ENCODE results near the gene EFCAB9.
"Not testable (repeated sequence)": the region's sequence is repeated elsewhere in the genome, so short reads cannot be mapped to it uniquely, and the experiment has no call there.

EFCAB9 gene

DNA sequence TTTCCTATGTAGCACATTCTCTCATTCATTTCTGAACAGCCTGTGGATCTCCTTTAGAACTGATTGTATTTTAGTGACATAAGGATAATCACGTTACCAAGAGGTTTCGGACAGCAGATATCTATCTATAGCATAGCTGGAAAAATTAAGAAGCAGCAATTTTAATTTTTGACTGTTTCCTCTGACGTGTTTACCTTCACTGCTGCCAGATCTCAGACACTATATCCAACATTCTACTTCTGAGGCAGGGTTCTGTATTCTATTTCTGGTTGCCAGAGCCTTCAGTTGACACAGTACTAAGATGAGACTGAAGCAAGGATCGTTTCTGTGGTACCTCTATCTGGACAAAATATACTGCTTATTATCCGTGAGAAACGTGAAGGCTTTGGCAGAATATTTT lies at the start of gene EFCAB9:
TSS of gene EFCAB9 (plus strand) at position 301 of the 400 bp plus-strand sequence. CDS start at position 302, 1 bp downstream.
- no peak for DNase-seq

DNA sequence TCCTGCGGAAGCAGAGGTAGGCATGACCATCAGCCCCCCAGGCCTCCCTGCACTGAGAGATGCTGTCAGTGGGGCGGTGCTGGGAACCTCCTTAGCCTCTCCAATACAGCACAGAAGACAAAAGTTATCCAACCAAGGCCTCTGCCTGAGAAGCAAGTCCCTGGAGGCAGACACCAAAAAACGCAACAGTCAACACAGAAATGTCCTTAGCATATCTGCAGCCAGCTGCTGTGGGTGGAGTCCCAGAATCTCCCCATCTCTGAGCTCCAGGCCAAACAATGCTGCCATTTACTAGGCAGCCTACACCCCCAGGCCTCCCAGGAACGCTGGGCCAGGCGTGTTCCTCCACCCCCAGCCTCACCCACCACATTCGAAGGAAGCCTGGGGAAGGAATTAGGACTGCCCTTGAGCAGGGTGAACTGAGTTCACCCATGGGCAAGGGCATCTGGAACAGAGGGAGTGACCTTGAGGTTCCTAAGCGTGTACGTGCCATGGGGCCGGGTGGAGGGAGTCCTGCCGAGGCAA lies 49.6 kb upstream of the EFCAB9 start:
- DNase-seq = no peak

DNA sequence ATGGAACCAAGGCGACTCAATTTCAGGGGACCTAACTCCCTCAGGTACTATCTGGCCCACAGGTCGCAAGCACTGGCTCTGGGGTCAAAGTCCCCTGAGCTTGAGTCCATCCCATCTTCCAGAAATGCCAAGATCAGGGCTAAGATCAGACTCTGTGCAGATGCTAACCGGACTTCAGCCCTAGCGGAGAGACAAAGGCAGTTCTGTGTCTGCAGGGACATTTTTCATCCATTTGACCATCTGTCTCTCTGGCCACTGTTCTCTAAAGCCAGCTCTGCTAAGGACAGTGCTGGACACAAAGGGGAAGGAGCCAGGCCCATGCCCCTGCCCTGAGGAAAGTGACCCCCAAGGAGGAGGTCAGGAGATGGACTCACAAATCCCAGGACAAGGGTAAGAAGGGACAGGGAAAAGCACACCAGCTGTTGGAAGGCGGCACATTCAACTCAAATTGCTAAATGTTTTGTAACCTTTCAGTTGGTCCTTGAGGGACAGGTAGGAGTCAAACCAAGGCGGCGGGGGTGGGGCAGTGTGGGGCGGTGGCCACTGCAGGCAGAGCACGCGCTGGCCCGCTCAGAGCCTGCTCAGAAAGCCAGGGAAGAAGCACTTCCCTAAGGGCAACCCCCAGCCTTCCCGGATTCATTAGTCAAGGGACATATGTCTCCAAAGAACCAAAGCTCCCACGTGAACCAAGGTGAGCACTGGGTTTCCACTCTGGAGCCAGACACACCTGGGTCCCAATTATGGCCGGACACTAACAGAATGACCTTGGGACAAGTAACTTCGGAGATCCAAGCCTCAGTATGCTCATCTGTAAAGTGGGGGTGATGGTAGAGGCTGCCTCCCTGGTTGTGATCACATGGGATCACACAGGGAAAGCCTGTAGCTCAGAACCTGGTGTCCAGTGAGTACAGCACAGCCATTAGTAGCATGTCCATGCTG lies 48.8 kb upstream of the EFCAB9 start:
- no peak for DNase-seq

DNA sequence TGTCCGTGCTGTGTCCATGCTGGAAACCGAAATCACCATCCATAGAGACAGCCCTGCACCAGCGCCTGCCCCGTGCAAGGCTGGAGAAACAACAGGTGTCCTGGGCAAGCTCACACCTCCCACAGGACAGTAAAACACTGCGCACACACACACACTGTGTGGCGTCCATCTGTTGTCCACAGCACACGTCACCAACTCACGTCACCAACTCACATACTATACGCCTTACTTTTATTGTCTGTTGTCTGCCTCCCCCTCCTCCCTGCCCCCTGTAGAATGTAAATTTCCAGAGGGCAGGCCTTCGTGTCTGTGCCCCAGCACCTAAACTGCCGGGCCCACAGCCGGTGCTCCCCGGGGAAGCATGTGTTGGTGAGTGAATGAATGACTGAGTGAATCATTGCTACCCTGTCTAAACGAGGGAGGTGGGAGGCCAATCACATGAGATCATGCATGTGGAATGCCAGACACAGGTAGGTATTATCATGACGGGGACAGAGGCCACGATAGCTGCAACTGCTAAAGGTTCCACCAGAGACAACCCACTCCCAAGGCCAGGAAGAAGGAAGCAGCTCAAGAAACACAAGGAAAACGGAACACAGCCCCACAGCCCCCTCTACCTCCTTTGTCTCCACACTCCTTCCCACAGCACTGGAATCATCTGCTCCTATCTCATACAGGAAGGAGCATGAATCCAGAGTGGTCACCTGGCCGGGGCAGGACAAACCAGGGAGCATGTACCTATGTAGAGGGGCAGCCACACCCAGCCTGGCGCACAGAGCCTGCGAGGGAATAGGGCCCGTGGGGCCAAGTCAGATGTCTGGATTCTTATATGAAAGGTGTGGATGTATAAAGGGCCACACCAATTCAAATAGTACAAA lies 47.9 kb upstream of the EFCAB9 start:
- DNase-seq = no peak

DNA sequence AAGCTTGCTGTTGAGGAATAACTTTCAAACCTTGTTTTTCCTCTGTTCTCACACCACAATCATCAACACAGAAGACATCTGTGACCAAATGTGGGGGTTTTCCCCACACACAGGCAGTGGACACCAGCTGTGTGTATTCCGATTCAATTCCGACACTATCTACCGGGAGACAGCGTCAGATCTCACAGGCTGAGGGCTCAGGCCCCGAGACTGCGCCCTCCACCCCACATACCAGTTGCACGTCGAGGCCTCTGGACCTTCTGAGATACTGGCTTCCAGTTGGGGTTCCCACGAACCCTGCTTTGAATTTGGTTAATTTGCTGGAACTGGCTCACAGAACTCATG lies 47.3 kb upstream of the EFCAB9 start:
- no peak for DNase-seq

DNA sequence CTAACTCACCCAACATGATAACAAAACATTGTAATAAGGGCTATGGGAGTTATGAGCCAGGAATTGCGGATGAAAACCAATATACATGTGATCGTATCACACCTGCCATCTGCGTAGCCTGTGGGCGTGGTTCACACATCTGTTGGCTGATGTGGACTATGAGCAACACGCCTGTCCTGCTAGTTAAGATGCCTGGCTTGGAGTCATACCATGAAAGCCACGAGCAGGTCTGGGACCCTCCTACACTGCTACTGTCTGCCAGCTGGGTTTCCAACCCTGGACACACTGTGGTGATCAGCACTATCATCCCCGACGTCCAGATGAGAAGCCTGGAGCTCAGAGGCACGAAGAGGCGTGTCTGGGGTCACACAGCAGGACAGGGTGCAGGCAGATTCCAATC lies 46.1 kb upstream of the EFCAB9 start:
- DNase-seq = peak; percentile 32

DNA sequence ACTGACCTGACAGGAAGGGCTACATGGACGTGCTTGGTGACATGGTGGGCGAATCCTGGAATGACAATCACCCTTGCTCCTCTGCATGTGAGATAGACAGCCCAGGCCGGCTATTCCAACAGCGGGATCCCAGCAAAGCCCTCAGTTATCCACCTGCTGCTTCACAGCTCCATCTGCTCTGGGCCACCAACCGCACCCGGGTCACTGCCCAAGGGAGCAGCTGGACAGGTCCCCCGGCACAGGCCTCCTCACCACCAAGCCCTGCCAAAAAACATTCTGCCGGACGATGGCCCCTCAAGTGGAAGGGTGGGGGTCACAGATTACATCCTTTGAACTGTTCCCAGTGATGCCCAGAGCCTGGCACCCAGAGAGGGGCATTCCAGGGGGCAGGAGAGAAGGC lies 45.6 kb upstream of the EFCAB9 start:
- no peak for DNase-seq

DNA sequence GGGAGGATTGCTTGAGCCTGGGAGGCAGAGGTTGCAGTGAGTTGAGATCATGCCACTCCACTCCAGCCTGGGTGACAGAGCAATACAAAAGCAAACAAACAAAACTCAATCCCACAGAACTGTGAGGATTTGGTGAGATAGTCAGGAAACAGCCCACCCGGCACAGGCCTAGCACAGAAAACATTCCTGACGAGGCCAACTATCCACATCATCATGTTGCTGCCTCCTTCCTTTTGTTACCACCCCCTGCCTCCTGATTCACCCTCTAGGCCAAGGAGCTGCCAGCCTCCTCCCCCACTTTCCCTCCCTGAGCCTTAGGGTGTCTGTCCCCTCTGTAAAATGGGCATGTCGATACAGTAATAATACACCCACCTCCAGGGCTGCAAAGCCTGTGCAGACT lies 44.9 kb upstream of the EFCAB9 start:
- DNase-seq = no peak

DNA sequence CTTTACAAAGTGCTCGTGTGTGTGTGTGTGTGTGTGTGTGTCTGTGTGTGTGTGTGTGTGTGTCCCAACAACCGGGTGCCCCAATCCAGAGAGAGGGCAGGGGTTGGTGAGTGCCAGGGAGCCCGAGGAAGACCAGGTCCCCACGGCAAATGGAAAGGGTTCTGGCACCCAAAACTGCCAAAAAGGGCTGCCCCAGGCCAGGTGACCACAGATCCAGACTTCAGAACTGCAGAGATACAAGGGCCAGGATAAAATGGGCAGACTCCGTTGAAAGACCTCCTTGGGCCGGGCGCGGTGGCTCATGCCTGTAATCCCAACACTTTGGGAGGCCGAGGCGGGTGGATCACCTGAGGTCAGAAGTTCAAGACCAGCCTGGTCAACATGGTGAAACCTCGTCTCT lies 44.5 kb upstream of the EFCAB9 start:
- not testable (repeated sequence) for DNase-seq

DNA sequence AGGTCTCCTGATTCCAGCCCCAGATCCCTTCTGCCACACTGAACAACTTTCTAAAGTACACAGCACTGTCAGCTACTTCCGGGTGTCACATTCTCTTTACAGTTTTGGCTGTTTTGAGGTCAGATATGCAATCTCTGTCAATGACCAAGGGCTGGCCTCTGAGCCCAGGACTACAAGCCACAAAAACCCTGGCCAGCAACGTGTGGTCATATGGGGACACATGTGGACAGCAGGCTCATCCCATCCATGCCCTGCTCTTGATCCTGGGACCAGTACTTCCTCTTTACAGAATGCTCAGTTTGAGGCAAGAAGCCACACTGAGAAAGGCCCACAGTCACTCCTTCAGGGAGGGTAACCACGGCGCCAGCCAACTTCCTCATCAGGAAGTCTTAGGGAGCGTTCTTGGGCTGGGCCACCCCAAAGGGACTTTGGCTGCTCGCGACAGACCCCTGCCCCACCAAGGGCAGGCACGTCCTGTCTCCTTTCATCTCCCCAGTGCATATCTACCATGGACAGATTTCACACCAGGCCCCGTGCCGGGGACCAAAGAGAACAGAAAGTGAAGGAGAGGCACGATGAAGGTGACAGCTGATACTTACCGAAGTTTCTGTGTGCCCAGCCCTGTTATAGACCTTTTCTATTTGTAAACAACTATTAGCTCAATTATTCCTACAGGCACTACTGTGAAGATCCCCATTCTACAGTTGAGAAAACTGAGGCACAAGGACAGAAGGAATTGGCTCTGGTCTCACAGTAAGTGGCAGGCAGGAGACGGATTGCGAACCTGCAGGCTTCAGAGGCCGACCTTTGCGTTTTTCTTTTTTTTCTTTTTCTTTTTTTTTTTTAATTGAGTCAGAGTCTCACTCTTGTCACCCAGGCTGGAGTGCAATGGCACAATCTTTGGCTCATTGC lies 43.2 kb upstream of the EFCAB9 start:
- DNase-seq = no peak

DNA sequence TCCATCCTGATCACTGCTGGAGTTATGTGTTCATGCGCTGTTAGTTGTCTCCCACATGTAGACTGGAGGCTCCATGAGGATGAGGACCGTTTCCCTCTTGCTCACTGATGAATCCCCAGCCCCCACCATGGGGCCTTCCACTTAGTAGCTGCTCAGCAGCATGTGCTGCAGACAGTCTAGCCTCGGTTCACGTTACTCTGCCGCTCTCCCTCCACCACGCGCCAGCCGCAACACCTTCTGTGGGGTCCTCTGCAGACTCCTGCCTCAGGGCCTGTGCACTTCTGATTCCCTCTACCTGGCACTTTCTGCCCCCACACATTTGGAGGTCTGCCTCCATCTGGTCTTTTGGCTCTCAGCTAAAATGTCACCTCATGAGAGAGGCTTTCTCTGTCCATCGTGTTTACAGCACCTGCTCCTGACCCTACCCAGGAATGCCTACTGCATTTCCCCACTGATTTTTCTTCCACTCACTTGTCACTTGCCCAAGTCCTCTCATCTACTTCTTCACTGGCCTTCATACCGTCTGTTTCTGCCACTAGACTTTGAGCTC lies 42.2 kb upstream of the EFCAB9 start:
- no peak for DNase-seq

DNA sequence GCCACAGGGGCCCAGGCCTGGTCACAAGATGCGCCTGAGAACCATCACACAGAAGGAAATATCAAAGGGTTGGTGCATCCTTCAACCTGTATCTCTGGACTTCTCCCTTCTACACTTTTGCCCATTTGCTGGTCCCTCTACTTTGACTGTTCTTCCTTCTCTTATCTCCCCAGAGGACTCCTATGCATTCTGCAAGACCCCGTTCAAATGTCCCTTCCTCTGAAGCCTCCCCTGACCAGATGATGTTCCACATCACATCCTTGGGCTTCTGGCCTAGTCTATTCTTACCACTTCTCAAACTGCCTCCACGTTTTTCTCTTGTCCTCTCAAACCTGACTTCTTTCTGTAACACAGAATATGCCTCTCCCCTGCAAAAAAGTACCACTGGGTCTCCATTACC lies 40.3 kb upstream of the EFCAB9 start:
- DNase-seq = no peak

DNA sequence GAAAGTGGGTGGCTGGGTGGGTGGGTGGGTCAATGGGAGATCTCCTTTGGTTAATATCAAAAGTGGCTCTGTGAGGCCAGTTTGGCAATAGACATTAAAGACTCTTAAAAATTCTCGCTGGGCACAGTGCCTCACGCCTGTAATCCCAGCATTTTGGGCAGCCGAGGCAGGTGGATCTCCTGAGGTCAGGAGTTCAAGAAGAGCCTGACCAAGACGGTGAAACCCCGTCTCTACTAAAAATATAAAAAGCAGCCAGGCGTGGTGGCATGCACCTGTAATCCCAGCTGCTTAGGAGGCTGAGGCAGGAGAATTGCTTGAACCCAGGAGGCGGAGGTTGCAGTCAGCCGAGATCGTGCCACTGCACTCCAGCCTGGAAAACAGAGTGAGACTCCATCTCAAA lies 38.9 kb upstream of the EFCAB9 start:
- not testable (repeated sequence) for DNase-seq

DNA sequence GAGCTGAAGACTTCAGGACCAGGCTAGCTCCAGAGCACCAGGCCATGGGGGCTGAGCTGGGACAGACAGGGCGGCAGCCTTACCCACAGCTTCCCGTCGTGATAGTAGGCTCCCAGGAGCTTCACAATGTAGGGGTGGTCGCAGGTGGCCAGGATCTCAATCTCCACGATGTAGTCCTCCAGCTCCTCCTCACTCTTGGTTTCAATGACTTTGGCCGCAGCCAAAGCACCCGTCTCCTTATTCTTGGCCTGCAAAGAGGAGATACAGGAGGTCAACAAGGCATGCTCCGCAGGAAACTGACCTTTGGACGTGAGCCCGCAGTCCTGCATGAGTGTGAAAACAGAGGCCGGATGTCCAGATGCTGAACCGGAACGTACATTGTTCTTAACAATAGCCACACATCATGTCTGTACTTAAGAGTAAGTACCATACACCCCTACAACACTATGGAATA lies 37.4 kb upstream of the EFCAB9 start:
- DNase-seq = no peak

DNA sequence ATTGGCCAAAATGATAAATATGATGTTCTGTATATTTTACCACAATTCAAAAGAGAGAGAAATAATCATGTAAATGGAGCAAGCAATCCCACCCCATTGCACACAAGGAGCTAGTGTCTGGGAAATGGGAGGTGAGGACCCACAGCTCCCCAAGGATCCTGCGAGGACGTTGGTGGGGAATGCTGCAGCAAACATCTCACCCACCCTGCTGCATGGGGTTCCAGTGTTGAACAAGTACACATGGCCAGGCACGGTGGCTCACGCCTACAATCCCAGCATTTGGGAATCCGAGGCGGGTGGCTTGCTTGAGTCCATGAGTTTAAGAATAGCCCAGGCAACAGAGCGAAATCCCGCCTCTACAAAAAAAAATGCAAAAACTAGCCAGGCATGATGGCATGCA lies 35.0 kb upstream of the EFCAB9 start:
- no peak for DNase-seq

DNA sequence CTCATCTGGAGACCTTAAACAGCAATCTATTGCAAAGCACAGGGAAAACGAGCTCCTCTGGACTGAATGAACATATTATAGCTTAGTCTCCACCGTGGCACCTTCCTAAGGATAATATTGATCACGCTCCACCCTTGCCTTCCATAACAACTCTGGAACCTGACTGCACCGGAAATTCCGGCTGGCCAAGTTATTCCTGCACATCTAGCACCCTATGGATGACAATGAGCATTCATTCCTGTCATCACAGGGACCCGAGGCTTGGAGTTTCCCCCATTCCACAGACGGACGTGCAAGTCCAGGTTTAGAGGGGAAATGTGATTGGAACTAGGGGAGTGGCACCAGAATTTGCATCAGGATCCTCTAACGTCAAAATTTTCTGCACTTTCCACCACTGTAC lies 33.5 kb upstream of the EFCAB9 start:
- no peak for DNase-seq

DNA sequence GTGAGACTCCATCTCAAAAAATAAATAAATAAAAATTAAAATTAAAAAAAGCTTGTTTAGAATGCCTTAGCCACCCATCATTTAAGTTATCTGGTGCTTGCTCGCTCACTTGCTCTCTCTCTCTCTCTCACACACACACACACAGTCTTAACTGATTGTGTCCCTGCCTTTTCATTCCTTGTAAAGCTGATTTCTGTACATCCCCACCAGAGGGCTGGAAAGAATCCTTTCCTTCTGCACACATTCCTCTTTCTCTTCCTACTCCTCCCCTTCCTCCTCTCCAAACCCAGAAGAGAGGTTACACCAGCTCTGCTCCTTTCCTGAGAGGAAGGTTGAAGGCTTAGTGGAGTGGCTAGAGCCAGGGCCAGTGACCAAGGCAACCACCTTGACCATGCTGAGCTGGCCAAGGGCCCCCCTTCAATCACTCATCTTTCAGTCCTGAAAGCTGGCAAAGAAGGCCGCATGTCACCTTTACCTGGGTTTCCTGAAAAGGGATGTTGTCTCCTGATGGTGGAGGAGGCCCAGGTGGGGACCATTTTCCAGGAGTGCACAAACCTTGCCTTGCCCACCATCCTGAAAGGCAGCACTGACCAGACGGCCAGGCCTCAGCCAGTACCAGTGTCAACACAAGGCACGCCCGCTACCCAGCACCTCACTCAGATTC lies 31.5 kb upstream of the EFCAB9 start:
- no peak for DNase-seq

DNA sequence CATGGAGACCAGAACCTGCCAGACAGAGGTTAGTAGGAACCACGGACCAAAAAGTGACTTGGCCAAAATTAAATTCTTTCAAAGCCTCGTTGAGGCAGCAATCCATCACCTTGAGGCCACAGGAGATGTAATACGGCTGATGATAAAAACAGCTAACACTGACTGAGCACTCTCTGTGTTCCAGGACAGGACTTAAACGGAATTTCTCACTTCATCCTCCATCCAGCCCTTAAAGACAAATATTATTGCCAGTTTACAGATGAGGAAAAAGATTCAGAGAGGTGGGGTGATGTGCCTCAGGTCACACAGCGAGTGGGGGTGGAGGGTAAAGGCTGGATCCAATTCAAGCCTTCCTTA lies 31.0 kb upstream of the EFCAB9 start:
- DNase-seq = no peak

DNA sequence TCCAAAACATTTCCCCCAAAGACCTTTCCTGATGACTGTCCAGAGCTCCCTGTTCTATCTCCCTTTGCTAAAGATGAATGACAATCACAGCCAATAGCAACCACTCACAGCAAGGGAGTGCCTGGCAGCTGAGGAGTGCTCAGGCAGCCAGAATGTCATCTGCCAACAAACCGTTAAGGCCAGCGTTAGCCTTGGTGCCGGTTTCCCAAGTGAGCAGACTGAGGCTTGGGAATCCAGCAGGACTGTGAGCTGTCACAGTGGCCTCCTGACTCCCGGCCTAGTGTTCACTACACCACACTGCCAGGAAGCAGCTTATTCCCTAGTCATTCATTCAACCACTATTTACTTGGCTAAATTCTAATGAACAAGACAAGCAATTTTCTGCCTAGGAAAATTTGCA lies 30.6 kb upstream of the EFCAB9 start:
- no peak for DNase-seq

DNA sequence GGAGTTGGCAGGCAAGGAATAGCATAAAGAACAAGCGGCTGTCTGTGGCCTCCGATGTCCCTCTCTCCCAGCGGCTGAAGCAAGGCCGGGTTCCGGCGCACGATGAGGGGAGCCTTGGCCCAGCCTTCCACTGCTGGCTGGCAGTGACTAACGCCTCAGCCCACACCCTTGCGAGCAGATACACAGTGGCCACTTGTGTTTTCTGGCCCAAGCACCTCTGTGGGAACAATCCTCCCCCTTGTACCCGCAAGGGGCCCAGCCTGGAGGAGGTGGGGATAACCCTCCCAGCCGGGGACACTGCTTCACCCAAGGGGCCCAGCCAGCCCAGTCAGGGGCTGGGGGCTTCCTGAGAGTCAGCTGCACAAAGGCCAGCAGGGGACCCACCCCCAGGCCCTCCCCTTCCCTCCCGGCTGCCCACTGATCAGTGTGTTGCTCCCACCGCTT lies 29.2 kb upstream of the EFCAB9 start:
- no peak for DNase-seq

DNA sequence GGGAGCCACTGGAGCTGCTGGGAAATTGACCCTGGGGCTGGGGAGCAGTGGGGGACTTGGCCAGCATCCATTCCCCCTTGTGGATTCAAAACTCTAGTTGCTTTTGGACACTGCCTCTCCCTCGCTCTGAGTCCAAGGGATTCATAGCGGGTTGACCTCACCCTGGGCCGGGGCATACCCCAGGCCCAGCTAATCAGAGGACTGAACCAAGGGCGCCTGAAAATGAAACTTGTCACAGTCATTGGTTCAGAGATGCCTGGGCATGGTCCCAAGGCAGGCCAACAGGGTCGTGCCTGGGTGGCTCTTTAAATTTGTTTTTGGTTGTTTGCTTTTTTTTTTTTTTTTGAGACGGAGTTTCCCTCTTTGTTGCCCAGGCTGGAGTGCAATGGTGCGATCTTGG lies 28.5 kb upstream of the EFCAB9 start:
- no peak for DNase-seq

Data from CD4-positive, alpha-beta T cell treated with Interleukin-4 for 4 hours (primary cell).